Sigmoid colon (tissue), 7 donors: ENCODE measurements around the gene C1GALT1. TPM values are rescaled to one million over a fixed set of nuclear protein-coding genes. Genes with fewer than 3 reads are reported as not detected.

Source experiments
- DNase-seq: peaks from one replicate; pipeline ENCODE4 v3.0.0-alpha.2; 2019
- H3K27ac ChIP-seq, 4 donors: fragments of 200-600 bp; sonication (generic); one replicate each; pipeline ENCODE4 v1.5.1; 2016 to 2019; ENCODE audit warnings: mild to moderate bottlenecking in 1 of 4
- H3K27me3 ChIP-seq, 3 donors: fragments of 200-600 bp; sonication (generic); one replicate each; pipeline ENCODE4 v1.5.1; 2019; ENCODE audit warnings: mild to moderate bottlenecking in 1 of 3
- H3K36me3 ChIP-seq, 4 donors: fragments of 200-600 bp; sonication (generic); one replicate each; pipeline ENCODE4 v1.5.1; 2016 to 2019
- H3K4me1 ChIP-seq, 4 donors: fragments of 200-600 bp; sonication (generic); one replicate each; pipeline ENCODE4 v1.5.1; 2017 to 2019
- H3K4me3 ChIP-seq, 4 donors: fragments of 200-600 bp; sonication (generic); one replicate each; pipeline ENCODE4 v1.5.1; 2017 to 2019; ENCODE audit warnings: mild to moderate bottlenecking in 2 of 4, moderate library complexity in 1 of 4
- H3K9me3 ChIP-seq, 4 donors: fragments of 200-600 bp in 3 of 4; sonication (generic) in 3 of 4; one replicate each; pipeline versions ENCODE4 v1.5.1 to v1.6.1; 2013 to 2019
- EP300 ChIP-seq, 4 donors: sonication (generic); formaldehyde crosslinking; IDR thresholded peaks; one replicate each; pipeline ENCODE4 v1.6.1; 2017; ENCODE audit warnings: antibody characterized with exemption in 4 of 4
- POLR2A ChIP-seq, 2 donors: fragments of 450-650 bp; IDR thresholded peaks; one replicate each; pipeline ENCODE4 v1.6.1; 2016; ENCODE audit warnings: antibody characterized with exemption in 2 of 2, mild to moderate bottlenecking in 2 of 2, moderate library complexity in 2 of 2
- POLR2AphosphoS5 ChIP-seq, 4 donors: sonication (generic); formaldehyde crosslinking; IDR thresholded peaks; one replicate each; pipeline ENCODE4 v1.6.1; 2017; ENCODE audit warnings: antibody characterized with exemption in 4 of 4
- WGBS, 2 donors: extraction: QIAGEN DNeasy Blood & Tissue Kit; methylation state at CpG; one replicate each; pipeline ENCODE4 v1.1.7; 2013; 5-methylcytosine and 5-hydroxymethylcytosine counted together
- intact Hi-C: fragments of 100-400 bp; cut with DNase I; formaldehyde crosslinking; loops from one replicate; pipeline ENCODE4 v1.15.1; 2023
- polyA plus RNA-seq, 3 donors: library from polyadenylated mRNA; stranded (reverse); fragments of 200-250 nt; gene quantifications; one replicate each; pipeline ENCODE4 v1.2.3, GENCODE V29; 2013
- total RNA-seq, 4 donors: library from RNA; depleted of rRNA; stranded (reverse); fragments of >200 nt; gene quantifications; one replicate each; pipeline ENCODE4 v1.1.0, GENCODE V29; 2016
- TF ChIP-seq, protein P1 (sequence below), 4 experiments: fragments of 450-650 bp in 3 of 4; fragments of 200-600 bp in 1 of 4; IDR thresholded peaks; one replicate each; pipeline ENCODE4 v1.5.1; 2016 to 2019; ENCODE audit warnings: antibody characterized with exemption in 4 of 4, mild to moderate bottlenecking in 3 of 4, moderate library complexity in 2 of 4
- donor health status: healthy with polysubstance abuse.
- donor health status: Bipolar disorder and iron deficiency.
- donor health status: healthy.

C1GALT1 gene
- total and polyA plus RNA-seq, 7 donors, result 4.8 to 19.8 (median 11.6) TPM

DNA sequence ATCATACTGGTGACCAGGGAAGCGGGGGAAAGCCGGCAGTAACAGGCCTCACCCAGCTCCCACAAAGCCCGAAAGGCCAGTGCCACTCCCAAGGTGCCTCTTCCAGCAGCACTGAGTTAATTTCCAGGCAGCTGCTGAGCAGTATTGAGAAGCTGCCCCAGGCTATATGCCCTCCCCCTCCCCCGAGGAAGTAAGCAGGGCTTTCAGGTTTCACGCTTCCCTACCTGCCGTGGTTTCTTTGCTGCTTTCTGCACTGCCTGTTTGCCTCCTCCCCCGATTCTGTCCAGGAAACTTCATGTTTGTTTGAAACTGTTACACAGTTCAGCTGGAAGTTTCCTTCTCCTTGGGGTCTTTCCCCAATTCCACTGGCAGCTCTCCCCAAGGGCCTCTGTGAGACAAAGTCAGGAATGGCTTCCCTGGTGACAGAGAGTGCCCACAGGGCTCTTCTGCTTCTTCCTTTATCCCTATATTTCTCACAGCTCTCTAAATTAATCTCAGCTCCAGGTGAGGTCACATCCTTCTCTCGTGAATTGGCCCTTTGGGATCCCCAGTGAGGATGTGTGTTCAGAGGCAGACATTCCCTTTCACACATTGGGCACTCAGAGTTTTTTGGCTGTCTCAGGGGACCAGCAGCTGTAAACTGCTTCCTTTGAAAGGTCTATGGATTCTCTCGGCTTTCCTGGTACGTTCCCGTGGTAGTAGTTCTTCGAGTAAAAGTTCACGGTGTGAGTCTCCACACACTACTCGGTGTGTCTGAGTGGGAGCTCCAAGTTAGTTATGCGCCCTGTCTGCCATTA lies 19.4 kb downstream of the C1GALT1 start:
- H3K4me1 ChIP-seq, result no peaks in the 10 kb centered on the region
- H3K4me3 ChIP-seq, result no peak overlapping the region
- WGBS, 2 donors, result 45 to 58% methylated on average over 15 of the region's 15 CpGs
- no peaks in the 10 kb centered on the region for H3K27me3 ChIP-seq
- no peak for DNase-seq
- intact Hi-C loops, result no loop called here
- no peak overlapping the region for H3K27ac ChIP-seq
- TF ChIP-seq POLR2AphosphoS5 (IDR thresholded peaks at IDR 0.05), result no peak
- no peak for TF ChIP-seq EP300 (IDR thresholded peaks at IDR 0.05)
- TF ChIP-seq POLR2A (IDR thresholded peaks at IDR 0.05), result no peak
- TF ChIP-seq, protein P1, sequence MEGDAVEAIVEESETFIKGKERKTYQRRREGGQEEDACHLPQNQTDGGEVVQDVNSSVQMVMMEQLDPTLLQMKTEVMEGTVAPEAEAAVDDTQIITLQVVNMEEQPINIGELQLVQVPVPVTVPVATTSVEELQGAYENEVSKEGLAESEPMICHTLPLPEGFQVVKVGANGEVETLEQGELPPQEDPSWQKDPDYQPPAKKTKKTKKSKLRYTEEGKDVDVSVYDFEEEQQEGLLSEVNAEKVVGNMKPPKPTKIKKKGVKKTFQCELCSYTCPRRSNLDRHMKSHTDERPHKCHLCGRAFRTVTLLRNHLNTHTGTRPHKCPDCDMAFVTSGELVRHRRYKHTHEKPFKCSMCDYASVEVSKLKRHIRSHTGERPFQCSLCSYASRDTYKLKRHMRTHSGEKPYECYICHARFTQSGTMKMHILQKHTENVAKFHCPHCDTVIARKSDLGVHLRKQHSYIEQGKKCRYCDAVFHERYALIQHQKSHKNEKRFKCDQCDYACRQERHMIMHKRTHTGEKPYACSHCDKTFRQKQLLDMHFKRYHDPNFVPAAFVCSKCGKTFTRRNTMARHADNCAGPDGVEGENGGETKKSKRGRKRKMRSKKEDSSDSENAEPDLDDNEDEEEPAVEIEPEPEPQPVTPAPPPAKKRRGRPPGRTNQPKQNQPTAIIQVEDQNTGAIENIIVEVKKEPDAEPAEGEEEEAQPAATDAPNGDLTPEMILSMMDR (IDR thresholded peaks at IDR 0.05), result no peak
- H3K36me3 ChIP-seq, result no peaks in the 10 kb centered on the region
- peaks cover 0 to 3% (median under 1%) of the 10 kb centered on the region in 4 donors for H3K9me3 ChIP-seq

DNA sequence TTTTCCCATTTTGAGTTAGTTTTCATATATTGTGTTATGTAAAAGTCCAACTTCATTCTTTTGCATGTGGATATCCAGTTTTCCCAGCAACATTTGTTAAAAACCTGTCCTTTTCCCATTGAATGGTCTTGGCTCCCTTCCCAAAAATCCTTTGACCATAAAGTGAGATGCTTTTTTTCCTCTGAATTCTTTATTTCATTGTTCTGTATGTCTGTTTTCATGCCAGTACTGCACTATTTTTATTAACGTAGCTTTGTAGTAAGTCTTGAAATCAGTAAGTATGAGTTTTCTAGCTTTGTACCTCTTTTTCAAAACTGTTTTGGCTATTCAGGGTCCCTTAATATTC lies 20.0 kb downstream of the C1GALT1 start:
- Histone ChIP-seq H3K4me3 (no peak overlapping the region), H3K27me3 (no peaks in the 10 kb centered on the region), H3K4me1 (no peaks in the 10 kb centered on the region), H3K36me3 (no peaks in the 10 kb centered on the region), H3K27ac (no peak overlapping the region), H3K9me3 (peaks cover 0 to 3% (median under 1%) of the 10 kb centered on the region in 4 donors)
- intact Hi-C loops, result no loop called here
- WGBS, 2 donors, result 81 to 90% methylated on average over 1 of the region's 1 CpG
- no peak for DNase-seq
- TF ChIP-seq EP300 (IDR thresholded peaks at IDR 0.05) (no peak), POLR2A (IDR thresholded peaks at IDR 0.05) (no peak), POLR2AphosphoS5 (IDR thresholded peaks at IDR 0.05) (no peak)
- TF ChIP-seq, protein P1 (IDR thresholded peaks at IDR 0.05), result no peak

DNA sequence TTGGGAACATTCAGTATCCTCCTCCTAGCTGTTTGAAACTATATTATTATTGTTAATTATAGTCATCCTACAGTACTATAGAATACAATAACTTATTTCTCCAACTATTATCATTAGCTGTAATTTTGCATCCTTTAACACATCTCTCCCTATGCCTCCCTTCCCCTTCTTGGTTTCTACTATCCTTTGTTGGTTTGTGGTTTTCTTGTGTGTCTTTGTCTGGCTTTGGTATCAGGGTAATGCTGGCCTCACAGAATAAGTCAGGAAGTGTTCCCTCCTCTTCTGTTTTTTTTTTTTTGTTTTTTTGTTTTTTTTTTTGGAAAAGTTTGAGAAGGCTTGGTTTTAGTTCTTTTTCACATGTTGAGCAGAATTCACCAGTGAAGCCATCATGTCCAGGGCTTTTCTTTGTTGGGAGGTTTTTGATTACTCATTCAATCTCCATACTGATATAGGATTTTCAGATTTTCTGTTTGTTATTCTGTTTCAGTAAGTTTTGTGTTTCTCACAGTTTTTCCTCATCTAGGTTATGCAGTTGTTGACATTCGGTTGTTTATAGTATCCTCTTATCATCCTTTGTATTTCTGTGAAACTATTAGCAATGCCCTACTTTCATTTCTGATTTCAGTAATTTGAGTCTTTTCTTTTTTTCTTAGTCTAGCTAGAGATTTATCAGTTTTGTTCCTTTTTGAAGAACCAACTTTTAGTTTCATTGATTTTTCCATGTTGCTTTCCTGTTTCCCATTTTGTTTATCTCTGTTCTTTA lies 21.6 kb downstream of the C1GALT1 start:
- peaks cover 0 to 3% (median under 1%) of the 10 kb centered on the region in 4 donors for H3K9me3 ChIP-seq
- intact Hi-C loops, result no loop called here
- no peaks in the 10 kb centered on the region for H3K27me3 ChIP-seq
- WGBS, 2 donors, result 76 to 96% methylated on average over 1 of the region's 1 CpG
- H3K27ac ChIP-seq, result no peak overlapping the region
- TF ChIP-seq POLR2AphosphoS5 (IDR thresholded peaks at IDR 0.05) (no peak), EP300 (IDR thresholded peaks at IDR 0.05) (no peak), POLR2A (IDR thresholded peaks at IDR 0.05) (no peak)
- TF ChIP-seq, protein P1 (IDR thresholded peaks at IDR 0.05), result no peak
- DNase-seq, result no peak
- no peak overlapping the region for H3K4me3 ChIP-seq
- no peaks in the 10 kb centered on the region for H3K36me3 ChIP-seq
- no peaks in the 10 kb centered on the region for H3K4me1 ChIP-seq

DNA sequence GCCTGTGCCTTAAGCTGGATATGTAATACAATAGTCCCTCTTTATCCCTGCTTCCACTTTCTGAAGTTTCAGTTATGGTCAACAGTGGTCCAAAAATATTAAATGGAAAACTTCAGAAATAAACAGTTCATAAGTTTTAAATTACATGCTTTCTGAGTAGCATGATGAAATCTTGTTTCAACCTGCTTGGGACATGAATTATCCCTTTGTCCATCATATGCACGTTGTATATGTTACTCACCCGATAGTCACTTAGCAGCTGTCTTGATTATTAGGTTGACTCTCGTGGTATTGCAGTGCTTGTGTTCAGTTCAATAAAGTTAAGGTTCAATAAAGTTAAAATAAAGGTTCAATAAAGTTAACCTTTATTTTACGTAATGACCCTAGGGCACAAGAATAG lies 25.5 kb downstream of the C1GALT1 start:
- no peak overlapping the region for H3K27ac ChIP-seq
- TF ChIP-seq EP300 (IDR thresholded peaks at IDR 0.05) (no peak), POLR2AphosphoS5 (IDR thresholded peaks at IDR 0.05) (no peak), POLR2A (IDR thresholded peaks at IDR 0.05) (no peak)
- TF ChIP-seq, protein P1 (IDR thresholded peaks at IDR 0.05), result no peak
- H3K9me3 ChIP-seq, result no peaks in the 10 kb centered on the region
- no peaks in the 10 kb centered on the region for H3K27me3 ChIP-seq
- WGBS, 2 donors, result 87 to 94% methylated on average over 4 of the region's 4 CpGs
- no peaks in the 10 kb centered on the region for H3K36me3 ChIP-seq
- H3K4me1 ChIP-seq, result no peaks in the 10 kb centered on the region
- intact Hi-C loops, result no loop called here
- no peak overlapping the region for H3K4me3 ChIP-seq
- no peak for DNase-seq
